GM12878 (cell line): ENCODE results near the gene CDC42BPB. TPM values are rescaled to one million over a fixed set of nuclear protein-coding genes. Genes with fewer than 3 reads are reported as not detected.

Source experiments
- ATAC-seq: fragments of 200-7000 bp; cut with Tn5 transposase; 3 replicates; pipeline ENCODE4 v1.9.1; 2020; ENCODE audit warnings: mild to moderate bottlenecking, moderate library complexity
- Bru-seq: library from RNA; stranded (reverse); fragments of 400-500 nt; gene quantifications from one replicate; lab custom pipeline; 2021; lab: Mats Ljungman, UMichigan
- BruChase-seq, 2 experiments: library from RNA; stranded (reverse); fragments of 400-500 nt; gene quantifications; one replicate each; lab custom pipeline; 2021; lab: Mats Ljungman, UMichigan
- BruUV-seq: library from RNA; stranded (reverse); fragments of 400-500 nt; replicated peaks from 2 replicates; lab custom pipeline; 2021; lab: Mats Ljungman, UMichigan
- CTCF ChIA-PET: fragments of 300-600 bp; sonication (Branson Sonifier 250); formaldehyde crosslinking; extraction: SDS; loops from one replicate; lab custom pipeline; 2021; ENCODE audit warnings: inconsistent platforms; lab: Yijun Ruan, JAX
- POLR2A ChIA-PET: fragments of 350-600 bp; formaldehyde crosslinking; extraction: SDS; loops from one replicate; lab custom pipeline; 2021; ENCODE audit warnings: inconsistent platforms; lab: Charles Lee
- RAD21 ChIA-PET: fragments of 300-600 bp; sonication (Branson Sonifier 250); formaldehyde crosslinking; loops from one replicate; lab custom pipeline; 2023; ENCODE audit warnings: antibody characterized with exemption; ENCODE audit not compliant: unreplicated experiment; lab: Charles Lee
- SMC1A ChIA-PET: fragments of 300-600 bp; sonication (Branson Sonifier 250); formaldehyde crosslinking; loops from one replicate; lab custom pipeline; 2023; ENCODE audit not compliant: unreplicated experiment, uncharacterized antibody; lab: Charles Lee
- DNase-seq: peaks from one replicate; pipeline ENCODE4 v3.0.0-alpha.2; 2011; ENCODE audit warnings: low read depth, low spot score
- FAIRE-seq: peaks from 3 replicates; lab custom pipeline; 2011; peaks lifted over from hg19 to GRCh38; lab: Jason Lieb, UNC
- H2AFZ ChIP-seq: 2 replicates; pipeline ENCODE4 v1.6.0; 2011; ENCODE audit warnings: low read depth, low read length, control low read depth; ENCODE audit not compliant: control insufficient read depth
- H3K27ac ChIP-seq: 2 replicates; pipeline ENCODE4 v1.5.1; 2011; ENCODE audit warnings: control low read depth; ENCODE audit not compliant: control insufficient read depth, insufficient read depth
- H3K27me3 ChIP-seq, 2 experiments: replicated peaks in 1 of 2; 2 replicates each; pipeline versions ENCODE4 v1.6.0 to v1.6.1; 2011; ENCODE audit warnings: low read length in 1 of 2; ENCODE audit not compliant: control insufficient read depth in 2 of 2, insufficient read depth in 2 of 2
- H3K36me3 ChIP-seq, 2 experiments: 2 replicates each; pipeline ENCODE4 v1.5.1; 2011; ENCODE audit warnings: low read length in 1 of 2; ENCODE audit not compliant: control insufficient read depth in 2 of 2, insufficient read depth in 2 of 2
- H3K4me1 ChIP-seq: 2 replicates; pipeline ENCODE4 v1.6.1; 2011; ENCODE audit warnings: mild to moderate bottlenecking, low read length, moderate library complexity, mixed read lengths; ENCODE audit not compliant: control insufficient read depth, insufficient read depth
- H3K4me2 ChIP-seq: 2 replicates; pipeline ENCODE4 v1.6.0; 2011; ENCODE audit warnings: control low read depth; ENCODE audit not compliant: control insufficient read depth, insufficient read depth
- H3K4me3 ChIP-seq: fragments of 200-600 bp; sonication (generic); 2 replicates; pipeline ENCODE4 v1.5.1; 2016
- H3K79me2 ChIP-seq: 2 replicates; pipeline ENCODE4 v1.6.0; 2011; ENCODE audit warnings: low read length; ENCODE audit not compliant: control insufficient read depth, insufficient read depth
- H3K9ac ChIP-seq: 2 replicates; pipeline ENCODE4 v1.8.0; 2011; ENCODE audit warnings: low read length, control low read depth, mixed read lengths; ENCODE audit not compliant: control insufficient read depth, insufficient read depth
- H3K9me3 ChIP-seq: replicated peaks from 3 replicates; pipeline ENCODE4 v1.5.1; 2011; ENCODE audit warnings: mild to moderate bottlenecking, low read length; ENCODE audit not compliant: control insufficient read depth, insufficient read depth
- H4K20me1 ChIP-seq: 2 replicates; pipeline ENCODE4 v1.6.0; 2011; ENCODE audit not compliant: control insufficient read depth, insufficient read depth
- CHD1 ChIP-seq: IDR thresholded peaks from 2 replicates; pipeline ENCODE4 v1.6.1; 2012; ENCODE audit warnings: low read depth, low read length, improper control_type of control experiment
- EGR1 ChIP-seq, 2 experiments: IDR thresholded peaks; 1 replicate in 1 of 2; 2 replicates in 1 of 2; pipeline ENCODE4 v1.6.1; 2011 to 2012; ENCODE audit warnings: low read depth in 2 of 2, low read length in 2 of 2, borderline replicate concordance in 1 of 2, mild to moderate bottlenecking in 1 of 2, moderate library complexity in 1 of 2
- HDGF ChIP-seq: fragments of 450-650 bp; IDR thresholded peaks from 2 replicates; pipeline ENCODE4 v1.6.1; 2016; ENCODE audit warnings: antibody characterized with exemption
- IKZF1 ChIP-seq: fragments of 450-650 bp; conservative IDR thresholded peaks from 2 replicates; pipeline ENCODE4 v1.6.1; 2017; ENCODE audit warnings: antibody characterized with exemption, mild to moderate bottlenecking
- NBN ChIP-seq: fragments of 450-650 bp; IDR thresholded peaks from 2 replicates; pipeline ENCODE4 v1.6.1; 2016
- NFYB ChIP-seq: IDR thresholded peaks from 2 replicates; pipeline ENCODE4 v1.6.1; 2011; ENCODE audit warnings: low read depth, mild to moderate bottlenecking, low read length, improper control_type of control experiment, moderate library complexity; ENCODE audit not compliant: insufficient read depth
- NR2F1 ChIP-seq: fragments of 450-650 bp; conservative IDR thresholded peaks from 2 replicates; pipeline ENCODE4 v1.6.1; 2017; ENCODE audit warnings: mild to moderate bottlenecking
- NRF1 ChIP-seq: conservative IDR thresholded peaks from 2 replicates; pipeline ENCODE4 v1.6.1; 2011; ENCODE audit warnings: mild to moderate bottlenecking, low read depth, low read length, improper control_type of control experiment
- RBBP5 ChIP-seq: fragments of 200-600 bp; sonication (generic); conservative IDR thresholded peaks from 2 replicates; pipeline ENCODE4 v1.6.1; 2016
- SP1 ChIP-seq: IDR thresholded peaks from one replicate; pipeline ENCODE4 v1.6.1; 2011; ENCODE audit warnings: low read depth, low read length
- WGBS: methylation state at CpG from one replicate; pipeline ENCODE4 v1.1.6; 2016; ENCODE audit warnings: low lambda C conversion rate; ENCODE audit not compliant: insufficient replicate concordance, insufficient coverage; ENCODE audit errors: missing lambda C conversion rate; 5-methylcytosine and 5-hydroxymethylcytosine counted together
- in situ Hi-C: fragments of 300-500 bp; cut with MboI; formaldehyde crosslinking; loops from 9 replicates; pipeline ENCODE4 v1.14.3; 2018; ENCODE audit warnings: mixed read lengths
- intact Hi-C: fragments of 100-400 bp; cut with micrococcal nuclease; formaldehyde crosslinking; loops from one replicate; pipeline ENCODE4 v1.14.2; 2022; ENCODE audit not compliant: unreplicated experiment
- long read RNA-seq, 2 experiments: library from polyadenylated mRNA; unstranded; transcript quantifications; one replicate each; pipeline ENCODE4 v2.0.0, GENCODE V29; 2019 to 2020
- polyA minus RNA-seq, 3 experiments: library from RNA; depleted of rRNA, polyadenylated mRNA; stranded (reverse); fragments of >200 nt; gene quantifications; 2 replicates each; pipeline ENCODE4 v1.2.3, GENCODE V29; 2011
- polyA plus RNA-seq, 11 experiments: library from polyadenylated mRNA; depleted of rRNA in 4 of 11; unstranded in 6 of 11; stranded (reverse) in 5 of 11; fragments of >200 nt; fragmentation: Nextera tagmentation in 4 of 11; fragmentation: Illumina TruSeq in 1 of 11; extraction: Ambion mirVana in 4 of 11; extraction: Trizol in 1 of 11; gene quantifications; 1 replicate in 1 of 11; 2 replicates in 10 of 11; pipeline versions ENCODE4 v1.2.1 to v1.2.3, GENCODE V29; 2011 to 2016; ENCODE audit warnings: inconsistent platforms in 2 of 11, missing spikeins in 2 of 11, low read depth in 1 of 11
- total RNA-seq, 4 experiments: library from RNA; depleted of rRNA in 3 of 4; stranded (reverse); fragments of >200 nt in 3 of 4; fragmentation: Illumina TruSeq in 1 of 4; extraction: Trizol in 1 of 4; gene quantifications; 2 replicates each; pipeline versions ENCODE4 v1.2.1 to v1.2.3, GENCODE V29; 2013 to 2021
- TF ChIP-seq, protein P1 (sequence below): fragments of 450-650 bp; IDR thresholded peaks from 2 replicates; pipeline ENCODE4 v1.6.1; 2017; ENCODE audit warnings: mild to moderate bottlenecking, moderate library complexity
- TF ChIP-seq, protein P2 (sequence below): fragments of 450-650 bp; formaldehyde crosslinking; IDR thresholded peaks from 2 replicates; pipeline ENCODE4 v1.4.0; 2022; ENCODE audit warnings: mild to moderate bottlenecking, moderate library complexity

Gene CDC42BPB
- total RNA-seq (2013; cell fraction: nucleolus; rRNA removed) = 103 and 127 TPM in 2 replicates
- total RNA-seq (2014; rRNA removed) (15.3 and 19.9 TPM in 2 replicates), total RNA-seq (2014; rRNA removed; fragmentation: Illumina TruSeq; extraction: Trizol) (10.0 and 10.7 TPM in 2 replicates), total RNA-seq (2021) (20.3 and 22.0 TPM in 2 replicates), polyA plus RNA-seq (2011; rRNA removed) (17.4 and 22.1 TPM in 2 replicates), polyA plus RNA-seq (2014; fragmentation: Illumina TruSeq; extraction: Trizol) (8.4 and 15.9 TPM in 2 replicates), polyA plus RNA-seq (2014; fragmentation: Nextera tagmentation; extraction: Ambion mirVana) (under 1 TPM; 0.42 to 0.46 TPM), polyA plus RNA-seq (2014; rRNA removed) (18.3 and 23.6 TPM in 2 replicates), polyA plus RNA-seq (2016; fragmentation: Nextera tagmentation; extraction: Ambion mirVana) (1 to 10 TPM in 1 of 2 experiments, under 1 TPM in 1; 0.82 to 1.7 TPM), polyA minus RNA-seq (2011; rRNA and poly(A)+ RNA removed) (44.8 and 46.7 TPM in 2 replicates), Bru-seq, nascent RNA (percentile 68 among the genes with signal in this experiment), BruChase-seq, experiment 1, labeled RNA remaining after a 6-hour chase (percentile 82 among the genes with signal in this experiment), BruChase-seq, experiment 2, labeled RNA remaining after a 2-hour chase (percentile 75 among the genes with signal in this experiment)
- polyA plus RNA-seq (2011; ENCODE audit: low read depth) = 9.3 TPM
- 23.8 and 26.2 TPM in 2 replicates for polyA plus RNA-seq (2011; cell fraction: cytosol; rRNA removed)
- 61.2 and 90.5 TPM in 2 replicates for polyA plus RNA-seq (2011; cell fraction: nucleus; rRNA removed)
- 12.2 and 14.2 TPM in 2 replicates for polyA plus RNA-seq (2012)
- polyA minus RNA-seq (2011; cell fraction: cytosol; rRNA and poly(A)+ RNA removed) = 14.2 and 15.8 TPM in 2 replicates
- 20.3 and 38.5 TPM in 2 replicates for polyA minus RNA-seq (2011; cell fraction: nucleus; rRNA and poly(A)+ RNA removed)
- long read RNA-seq, experiment 1 = 0 reads
- long read RNA-seq, experiment 2, partial matches to known transcripts = 1 of 1 reads
- long read RNA-seq, experiment 2, other reads (novel, unspliced or antisense) = 0 of 1 reads

DNA sequence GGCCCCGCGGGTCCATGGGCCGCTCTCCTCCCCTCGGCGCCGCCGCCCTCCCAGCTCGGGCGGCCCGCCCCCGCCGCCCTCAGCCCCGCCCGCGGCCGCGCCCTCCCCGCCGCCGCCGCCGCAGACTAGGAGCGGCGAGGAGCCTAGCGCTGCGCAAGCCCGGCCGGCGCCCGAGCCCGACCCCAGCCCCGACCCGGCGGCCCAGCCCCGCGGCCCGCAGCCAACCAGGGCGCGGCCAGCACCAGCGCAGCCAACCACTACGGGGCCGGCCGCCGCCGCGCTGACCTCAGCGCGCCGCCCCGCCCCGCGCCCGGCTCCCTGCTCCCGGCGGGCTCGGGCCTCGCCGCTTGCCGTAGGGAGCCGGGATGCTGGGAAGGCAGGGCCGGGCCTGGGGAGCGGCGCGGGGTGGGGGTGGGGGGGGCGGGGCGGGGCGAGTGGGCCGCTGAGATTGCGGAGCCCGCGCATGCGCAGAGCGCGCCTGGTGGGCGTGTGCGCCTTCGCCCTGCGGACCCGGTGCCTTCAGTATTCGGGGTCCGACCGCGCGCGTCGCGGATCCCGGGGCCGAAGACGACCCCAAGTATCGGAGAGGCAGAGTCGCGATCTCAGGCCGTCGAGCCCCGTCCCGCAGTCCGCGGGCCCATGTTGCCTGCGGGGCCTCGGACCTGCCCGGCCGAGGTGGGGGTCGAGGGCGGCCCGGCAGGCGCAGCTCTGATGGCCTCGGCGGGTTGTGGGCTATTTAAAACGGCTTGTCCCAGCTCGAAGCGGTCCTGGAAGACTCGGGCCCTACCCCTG, at the start of gene CDC42BPB:
Gene CDC42BPB (minus strand): TSS at position 178 of the 792 bp plus-strand sequence. CDS start 376 bp downstream, outside the sequence.
- TF ChIP-seq NR2F1 = peak; percentile 51
- TF ChIP-seq IKZF1 = peak; percentile 54; the same call in 1 of the 2 replicates
- TF ChIP-seq NFYB = peak; percentile 67; the same call in 1 of the 2 replicates
- TF ChIP-seq CHD1 = no peak
- TF ChIP-seq RBBP5 = no peak
- TF ChIP-seq HDGF = no peak
- TF ChIP-seq, protein P1, sequence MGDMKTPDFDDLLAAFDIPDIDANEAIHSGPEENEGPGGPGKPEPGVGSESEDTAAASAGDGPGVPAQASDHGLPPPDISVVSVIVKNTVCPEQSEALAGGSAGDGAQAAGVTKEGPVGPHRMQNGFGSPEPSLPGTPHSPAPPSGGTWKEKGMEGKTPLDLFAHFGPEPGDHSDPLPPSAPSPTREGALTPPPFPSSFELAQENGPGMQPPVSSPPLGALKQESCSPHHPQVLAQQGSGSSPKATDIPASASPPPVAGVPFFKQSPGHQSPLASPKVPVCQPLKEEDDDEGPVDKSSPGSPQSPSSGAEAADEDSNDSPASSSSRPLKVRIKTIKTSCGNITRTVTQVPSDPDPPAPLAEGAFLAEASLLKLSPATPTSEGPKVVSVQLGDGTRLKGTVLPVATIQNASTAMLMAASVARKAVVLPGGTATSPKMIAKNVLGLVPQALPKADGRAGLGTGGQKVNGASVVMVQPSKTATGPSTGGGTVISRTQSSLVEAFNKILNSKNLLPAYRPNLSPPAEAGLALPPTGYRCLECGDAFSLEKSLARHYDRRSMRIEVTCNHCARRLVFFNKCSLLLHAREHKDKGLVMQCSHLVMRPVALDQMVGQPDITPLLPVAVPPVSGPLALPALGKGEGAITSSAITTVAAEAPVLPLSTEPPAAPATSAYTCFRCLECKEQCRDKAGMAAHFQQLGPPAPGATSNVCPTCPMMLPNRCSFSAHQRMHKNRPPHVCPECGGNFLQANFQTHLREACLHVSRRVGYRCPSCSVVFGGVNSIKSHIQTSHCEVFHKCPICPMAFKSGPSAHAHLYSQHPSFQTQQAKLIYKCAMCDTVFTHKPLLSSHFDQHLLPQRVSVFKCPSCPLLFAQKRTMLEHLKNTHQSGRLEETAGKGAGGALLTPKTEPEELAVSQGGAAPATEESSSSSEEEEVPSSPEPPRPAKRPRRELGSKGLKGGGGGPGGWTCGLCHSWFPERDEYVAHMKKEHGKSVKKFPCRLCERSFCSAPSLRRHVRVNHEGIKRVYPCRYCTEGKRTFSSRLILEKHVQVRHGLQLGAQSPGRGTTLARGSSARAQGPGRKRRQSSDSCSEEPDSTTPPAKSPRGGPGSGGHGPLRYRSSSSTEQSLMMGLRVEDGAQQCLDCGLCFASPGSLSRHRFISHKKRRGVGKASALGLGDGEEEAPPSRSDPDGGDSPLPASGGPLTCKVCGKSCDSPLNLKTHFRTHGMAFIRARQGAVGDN = peak; percentile 49; the same call in 1 of the 2 replicates
- TF ChIP-seq NRF1 = peak; percentile 61
- peak in 1 of 2 experiments; percentile 49; a peak in 1 of 3 replicates for TF ChIP-seq EGR1 (IDR thresholded peaks at IDR 0.05; ENCODE audit: borderline replicate concordance in 1 of 2, low read depth in 2 of 2, low read length in 2 of 2)
- no peak for TF ChIP-seq SP1
- TF ChIP-seq, protein P2, sequence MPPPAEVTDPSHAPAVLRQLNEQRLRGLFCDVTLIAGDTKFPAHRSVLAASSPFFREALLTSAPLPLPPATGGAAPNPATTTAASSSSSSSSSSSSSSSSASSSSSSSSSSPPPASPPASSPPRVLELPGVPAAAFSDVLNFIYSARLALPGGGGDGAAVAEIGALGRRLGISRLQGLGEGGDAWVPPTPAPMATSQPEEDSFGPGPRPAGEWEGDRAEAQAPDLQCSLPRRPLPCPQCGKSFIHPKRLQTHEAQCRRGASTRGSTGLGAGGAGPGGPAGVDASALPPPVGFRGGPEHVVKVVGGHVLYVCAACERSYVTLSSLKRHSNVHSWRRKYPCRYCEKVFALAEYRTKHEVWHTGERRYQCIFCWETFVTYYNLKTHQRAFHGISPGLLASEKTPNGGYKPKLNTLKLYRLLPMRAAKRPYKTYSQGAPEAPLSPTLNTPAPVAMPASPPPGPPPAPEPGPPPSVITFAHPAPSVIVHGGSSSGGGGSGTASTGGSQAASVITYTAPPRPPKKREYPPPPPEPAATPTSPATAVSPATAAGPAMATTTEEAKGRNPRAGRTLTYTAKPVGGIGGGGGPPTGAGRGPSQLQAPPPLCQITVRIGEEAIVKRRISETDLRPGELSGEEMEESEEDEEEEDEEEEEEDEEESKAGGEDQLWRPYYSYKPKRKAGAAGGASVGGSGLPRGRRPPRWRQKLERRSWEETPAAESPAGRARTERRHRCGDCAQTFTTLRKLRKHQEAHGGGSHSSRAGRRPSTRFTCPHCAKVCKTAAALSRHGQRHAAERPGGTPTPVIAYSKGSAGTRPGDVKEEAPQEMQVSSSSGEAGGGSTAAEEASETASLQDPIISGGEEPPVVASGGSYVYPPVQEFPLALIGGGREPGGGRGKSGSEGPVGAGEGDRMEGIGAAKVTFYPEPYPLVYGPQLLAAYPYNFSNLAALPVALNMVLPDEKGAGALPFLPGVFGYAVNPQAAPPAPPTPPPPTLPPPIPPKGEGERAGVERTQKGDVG = no peak
- TF ChIP-seq NBN = no peak
- TF ChIP-seq, all 136 proteins: peak for 6
- 23% methylated on average over 56 of the region's 113 CpGs for WGBS
- peak within 1 kb of the TSS; percentile 94 for H2AFZ ChIP-seq
- peak within 1 kb of the TSS; percentile 92 for H3K4me2 ChIP-seq
- H3K27ac ChIP-seq = peak within 1 kb of the TSS; percentile 22; the same call in 1 of the 2 replicates
- no peaks in the 10 kb centered on the region for H3K9me3 ChIP-seq
- FAIRE-seq (no peak), DNase-seq (no peak), ATAC-seq (peak; percentile 93)
- H3K9ac ChIP-seq = peak within 1 kb of the TSS; percentile 51
- BruUV-seq = no TSS peak
- CTCF ChIA-PET = no interaction called here
- H3K79me2 ChIP-seq = peaks cover 36% of the 10 kb centered on the region
- H4K20me1 ChIP-seq = no peaks in the 10 kb centered on the region
- RAD21 ChIA-PET = no interaction called here
- H3K4me3 ChIP-seq = peak within 1 kb of the TSS; percentile 86
- in situ Hi-C loops = no loop called here
- POLR2A ChIA-PET = no interaction called here
- H3K4me1 ChIP-seq = peaks cover 2% of the 10 kb centered on the region
- SMC1A ChIA-PET = no interaction called here
- H3K27me3 ChIP-seq = no peaks in the 10 kb centered on the region
- intact Hi-C loops = loop anchor here (10.0 kb wide), 1 partner anchor 363 kb away; no protein-coding TSS in a partner anchor
- no peaks in the 10 kb centered on the region for H3K36me3 ChIP-seq
